Activated CD4-positive, alpha-beta T cell treated with anti-CD3 and anti-CD28 coated beads, Interleukin-2, amount 10 ng/mL, durations not matched to agents 7 days and 5 days (primary cell): ENCODE data around the gene FBXW4. TPM values are rescaled to one million over a fixed set of nuclear protein-coding genes. Genes with fewer than 3 reads are reported as not detected.
"Not testable (repeated sequence)": the region's sequence is repeated elsewhere in the genome, so short reads cannot be mapped to it uniquely, and the experiment has no call there.

Experiments used
- CTCF ChIA-PET: fragments of 350-600 bp; sonication (Branson Sonifier 250); formaldehyde crosslinking; loops from one replicate; lab custom pipeline; 2021; ENCODE audit warnings: antibody characterized with exemption; lab: Charles Lee
- POLR2A ChIA-PET: fragments of 350-600 bp; sonication (Branson Sonifier 250); formaldehyde crosslinking; loops from one replicate; lab custom pipeline; 2021; ENCODE audit warnings: antibody characterized with exemption; lab: Charles Lee
- DNase-seq: peaks from one replicate; pipeline ENCODE4 v3.0.0-alpha.2; 2020
- H3K27ac Mint-ChIP-seq: one replicate; pipeline ENCODE4 v1.8.0; 2021; ENCODE audit warnings: mild to moderate bottlenecking, moderate library complexity, mixed read lengths
- H3K27me3 Mint-ChIP-seq: one replicate; pipeline ENCODE4 v1.8.0; 2021; ENCODE audit warnings: mixed read lengths
- H3K36me3 Mint-ChIP-seq: one replicate; pipeline ENCODE4 v1.8.0; 2021; ENCODE audit warnings: low read depth, mixed read lengths
- H3K4me1 Mint-ChIP-seq: one replicate; pipeline ENCODE4 v1.8.0; 2021; ENCODE audit warnings: mixed read lengths
- H3K4me3 Mint-ChIP-seq: one replicate; pipeline ENCODE4 v1.8.0; 2021; ENCODE audit warnings: mild to moderate bottlenecking, moderate library complexity, mixed read lengths
- H3K9me3 Mint-ChIP-seq: one replicate; pipeline ENCODE4 v1.8.0; 2021; ENCODE audit warnings: mixed read lengths
- total RNA-seq, 2 experiments: library from RNA; stranded (reverse); gene quantifications; one replicate each; pipeline ENCODE4 v1.2.3, GENCODE V29; 2021

Gene FBXW4
- total RNA-seq, 2 experiments from 2014 or later: 40.7 to 45.4 TPM

GRCh38 chr10:101646364-101646763 is 48.6 kb downstream of the FBXW4 start:
- Mint-ChIP-seq H3K4me1 (no peaks in the 10 kb centered on the region), H3K4me3 (no peak overlapping the region), H3K27ac (no peak overlapping the region), H3K9me3 (no peaks in the 10 kb centered on the region), H3K36me3 (peaks cover 11% of the 10 kb centered on the region), H3K27me3 (no peaks in the 10 kb centered on the region)
- CTCF ChIA-PET: interaction anchor here (1.1 kb wide), 1 partner anchor 15 kb away, joined by 3 read pairs; no protein-coding TSS in a partner anchor
- POLR2A ChIA-PET: no interaction called here
- no peak for DNase-seq

- ChIA-PET CTCF (interaction anchor here (1.1 kb wide), 1 partner anchor 14 kb away, joined by 3 read pairs; no protein-coding TSS in a partner anchor), POLR2A (no interaction called here)
- Mint-ChIP-seq H3K36me3 (peaks cover 12% of the 10 kb centered on the region), H3K4me3 (no peak overlapping the region), H3K27me3 (no peaks in the 10 kb centered on the region), H3K4me1 (no peaks in the 10 kb centered on the region), H3K27ac (no peak overlapping the region), H3K9me3 (no peaks in the 10 kb centered on the region)
- DNase-seq: no peak
Measured at GRCh38 chr10:101645659-101646058, 49.3 kb downstream of the FBXW4 start.

- no peak for DNase-seq
- no peaks in the 10 kb centered on the region for H3K27me3 Mint-ChIP-seq
- no peaks in the 10 kb centered on the region for H3K9me3 Mint-ChIP-seq
- CTCF ChIA-PET: interaction anchor here (0.6 to 1.2 kb wide), 3 partner anchors 13 to 214 kb away, joined by 3 to 5 read pairs (median 3); no protein-coding TSS in a partner anchor
- H3K4me3 Mint-ChIP-seq: no peak overlapping the region
- POLR2A ChIA-PET: no interaction called here
- H3K4me1 Mint-ChIP-seq: no peaks in the 10 kb centered on the region
- no peak overlapping the region for H3K27ac Mint-ChIP-seq
- H3K36me3 Mint-ChIP-seq: peaks cover 20% of the 10 kb centered on the region
Measured at GRCh38 chr10:101644002-101644401, 51.0 kb downstream of the FBXW4 start.

GRCh38 chr10:101643546-101643945 is 51.4 kb downstream of the FBXW4 start:
- H3K9me3 Mint-ChIP-seq: no peaks in the 10 kb centered on the region
- POLR2A ChIA-PET: no interaction called here
- no peak overlapping the region for H3K4me3 Mint-ChIP-seq
- CTCF ChIA-PET: interaction anchor here (0.6 to 1.2 kb wide), 2 partner anchors 14 to 214 kb away, joined by 3 to 5 read pairs; no protein-coding TSS in a partner anchor
- no peak for DNase-seq
- H3K27ac Mint-ChIP-seq: no peak overlapping the region
- no peaks in the 10 kb centered on the region for H3K27me3 Mint-ChIP-seq
- no peaks in the 10 kb centered on the region for H3K4me1 Mint-ChIP-seq
- peaks cover 20% of the 10 kb centered on the region for H3K36me3 Mint-ChIP-seq

- Mint-ChIP-seq H3K4me1 (no peaks in the 10 kb centered on the region), H3K4me3 (no peak overlapping the region), H3K27me3 (no peaks in the 10 kb centered on the region), H3K27ac (no peak overlapping the region), H3K36me3 (peaks cover 34% of the 10 kb centered on the region), H3K9me3 (no peaks in the 10 kb centered on the region)
- CTCF ChIA-PET: interaction anchor here (1.9 kb wide), 1 partner anchor 16 kb away, joined by 6 read pairs; no protein-coding TSS in a partner anchor
- POLR2A ChIA-PET: no interaction called here
- DNase-seq: no peak
Measured at GRCh38 chr10:101639141-101639900, 55.6 kb downstream of the FBXW4 start.

- H3K4me3 Mint-ChIP-seq, H3K27ac Mint-ChIP-seq, H3K27me3 Mint-ChIP-seq, POLR2A ChIA-PET, CTCF ChIA-PET, H3K9me3 Mint-ChIP-seq, DNase-seq, H3K4me1 Mint-ChIP-seq: not testable (repeated sequence)
- peaks cover 21% of the 10 kb centered on the region for H3K36me3 Mint-ChIP-seq
Measured at GRCh38 chr10:101633510-101633909, 61.5 kb downstream of the FBXW4 start.

- POLR2A ChIA-PET: no interaction called here
- Mint-ChIP-seq H3K4me1 (no peaks in the 10 kb centered on the region), H3K27ac (no peak overlapping the region), H3K4me3 (no peak overlapping the region), H3K27me3 (no peaks in the 10 kb centered on the region), H3K9me3 (no peaks in the 10 kb centered on the region), H3K36me3 (peaks cover 12% of the 10 kb centered on the region)
- no peak for DNase-seq
- CTCF ChIA-PET: interaction anchor here (0.5 to 0.6 kb wide), 2 partner anchors 14 to 258 kb away, joined by 3 read pairs; no protein-coding TSS in a partner anchor
Measured at GRCh38 chr10:101631821-101632475, 63.0 kb downstream of the FBXW4 start.

GRCh38 chr10:101630633-101630920 is 64.4 kb downstream of the FBXW4 start:
- DNase-seq: no peak
- no peak overlapping the region for H3K4me3 Mint-ChIP-seq
- ChIA-PET POLR2A (no interaction called here), CTCF (no interaction called here)
- H3K9me3 Mint-ChIP-seq: no peaks in the 10 kb centered on the region
- H3K27ac Mint-ChIP-seq: no peak overlapping the region
- H3K27me3 Mint-ChIP-seq: no peaks in the 10 kb centered on the region
- peaks cover 8% of the 10 kb centered on the region for H3K36me3 Mint-ChIP-seq
- H3K4me1 Mint-ChIP-seq: no peaks in the 10 kb centered on the region

GRCh38 chr10:101629837-101630632 is 64.9 kb downstream of the FBXW4 start:
- peaks cover 6% of the 10 kb centered on the region for H3K36me3 Mint-ChIP-seq
- H3K27me3 Mint-ChIP-seq: no peaks in the 10 kb centered on the region
- H3K4me1 Mint-ChIP-seq: no peaks in the 10 kb centered on the region
- no peaks in the 10 kb centered on the region for H3K9me3 Mint-ChIP-seq
- no peak overlapping the region for H3K4me3 Mint-ChIP-seq
- no peak for DNase-seq
- H3K27ac Mint-ChIP-seq: no peak overlapping the region
- ChIA-PET CTCF (interaction anchor here (1.9 kb wide), 1 partner anchor 14 kb away, joined by 4 read pairs; no protein-coding TSS in a partner anchor), POLR2A (no interaction called here)

- POLR2A ChIA-PET: no interaction called here
- CTCF ChIA-PET: no interaction called here
- Mint-ChIP-seq H3K27ac (no peak overlapping the region), H3K36me3 (peaks cover 14% of the 10 kb centered on the region), H3K4me1 (no peaks in the 10 kb centered on the region), H3K27me3 (no peaks in the 10 kb centered on the region), H3K4me3 (no peak overlapping the region), H3K9me3 (no peaks in the 10 kb centered on the region)
- DNase-seq: no peak
Measured at GRCh38 chr10:101625821-101626412, 69.1 kb downstream of the FBXW4 start.

- H3K27ac Mint-ChIP-seq: no peak overlapping the region
- H3K9me3 Mint-ChIP-seq: no peaks in the 10 kb centered on the region
- H3K4me1 Mint-ChIP-seq: no peaks in the 10 kb centered on the region
- DNase-seq: no peak
- no peak overlapping the region for H3K4me3 Mint-ChIP-seq
- peaks cover 16% of the 10 kb centered on the region for H3K36me3 Mint-ChIP-seq
- ChIA-PET CTCF (no interaction called here), POLR2A (no interaction called here)
- H3K27me3 Mint-ChIP-seq: no peaks in the 10 kb centered on the region
Measured at GRCh38 chr10:101624526-101625102, 70.4 kb downstream of the FBXW4 start.

- ChIA-PET POLR2A (no interaction called here), CTCF (no interaction called here)
- peaks cover 16% of the 10 kb centered on the region for H3K36me3 Mint-ChIP-seq
Measured at GRCh38 chr10:101623528-101623927, 71.4 kb downstream of the FBXW4 start.

More at GRCh38 chr10:101623528-101623927, 71.4 kb downstream of the FBXW4 start:
- DNase-seq: no peak
- Mint-ChIP-seq H3K9me3 (no peaks in the 10 kb centered on the region), H3K4me1 (no peaks in the 10 kb centered on the region), H3K4me3 (no peak overlapping the region), H3K27me3 (no peaks in the 10 kb centered on the region), H3K27ac (no peak overlapping the region)
